Bronchial epithelial cell (primary cell): Measurements from ENCODE around the gene RNF157. TPM values are rescaled to one million over a fixed set of nuclear protein-coding genes. Genes with fewer than 3 reads are reported as not detected.

Experiments used
- DNase-seq: peaks from one replicate; pipeline ENCODE4 v3.0.0-alpha.2; 2010; ENCODE audit warnings: low read depth
- FAIRE-seq: peaks from 2 replicates; lab custom pipeline; 2011; peaks lifted over from hg19 to GRCh38; lab: Jason Lieb, UNC
- H3K27me3 ChIP-seq: 2 replicates; pipeline ENCODE4 v1.5.1; 2011; ENCODE audit warnings: low read length; ENCODE audit not compliant: control insufficient read depth, insufficient read depth
- H3K36me3 ChIP-seq: 2 replicates; pipeline ENCODE4 v1.5.1; 2011; ENCODE audit warnings: low read length; ENCODE audit not compliant: control insufficient read depth, insufficient read depth
- H3K4me3 ChIP-seq: 2 replicates; pipeline ENCODE4 v1.5.1; 2011; ENCODE audit warnings: mild to moderate bottlenecking, low read depth, low read length, control low read depth
- CTCF ChIP-seq: IDR thresholded peaks from 2 replicates; pipeline ENCODE4 v1.5.1; 2011; ENCODE audit warnings: mild to moderate bottlenecking, moderate library complexity, low read length, control low read depth, inconsistent platforms; ENCODE audit not compliant: insufficient read depth, severe bottlenecking
- total RNA-seq: library from RNA; depleted of rRNA; stranded (reverse); fragments of >200 nt; gene quantifications from 2 replicates; pipeline ENCODE4 v1.2.1, GENCODE V29; 2014

The RNF157 gene
- total RNA-seq, 1 donor from 2014 or later = not detected

- FAIRE-seq = no peak
Observed at GRCh38 chr17:76121932-76122430, 118.3 kb downstream of the RNF157 start.

GRCh38 chr17:76120658-76121008 is 119.7 kb downstream of the RNF157 start:
- DNase-seq = no peak
- peak; percentile 76 for FAIRE-seq
- TF ChIP-seq CTCF = no peak
- Histone ChIP-seq H3K27me3 (no peaks in the 10 kb centered on the region), H3K4me3 (no peak overlapping the region), H3K36me3 (no peaks in the 10 kb centered on the region)

More at GRCh38 chr17:76121932-76122430, 118.3 kb downstream of the RNF157 start:
- Histone ChIP-seq H3K36me3 (no peaks in the 10 kb centered on the region), H3K4me3 (peak overlapping the region; percentile 25), H3K27me3 (no peaks in the 10 kb centered on the region)
- no peak for TF ChIP-seq CTCF
- DNase-seq = no peak

GRCh38 chr17:76119409-76120371 is 120.6 kb downstream of the RNF157 start:
- no peak for FAIRE-seq
- Histone ChIP-seq H3K4me3 (no peak overlapping the region), H3K27me3 (no peaks in the 10 kb centered on the region), H3K36me3 (no peaks in the 10 kb centered on the region)
- TF ChIP-seq CTCF = no peak
- no peak for DNase-seq

- Histone ChIP-seq H3K27me3 (no peaks in the 10 kb centered on the region), H3K36me3 (no peaks in the 10 kb centered on the region), H3K4me3 (no peak overlapping the region)
- FAIRE-seq (no peak), DNase-seq (no peak)
- TF ChIP-seq CTCF = no peak
Observed at GRCh38 chr17:76115138-76115754, 125.0 kb downstream of the RNF157 start.

- Histone ChIP-seq H3K36me3 (no peaks in the 10 kb centered on the region), H3K4me3 (no peak overlapping the region), H3K27me3 (no peaks in the 10 kb centered on the region)
- no peak for FAIRE-seq
- TF ChIP-seq CTCF = no peak
- DNase-seq = no peak
Observed at GRCh38 chr17:76111956-76112355, 128.3 kb downstream of the RNF157 start.
